K562 (cell line): ENCODE data around the gene PRICKLE3. TPM values are rescaled to one million over a fixed set of nuclear protein-coding genes. Genes with fewer than 3 reads are reported as not detected.

Source experiments
- ATAC-seq: fragments of 200-7000 bp; cut with Tn5 transposase; 3 replicates; pipeline ENCODE4 v1.9.1; 2020; ENCODE audit warnings: moderate library complexity
- Bru-seq: library from RNA; stranded (reverse); fragments of 400-500 nt; gene quantifications from one replicate; lab custom pipeline; 2021; lab: Mats Ljungman, UMichigan
- BruChase-seq, 2 experiments: library from RNA; stranded (reverse); fragments of 400-500 nt; gene quantifications; one replicate each; lab custom pipeline; 2021; lab: Mats Ljungman, UMichigan
- BruUV-seq: library from RNA; stranded (reverse); fragments of 400-500 nt; replicated peaks from 2 replicates; lab custom pipeline; 2021; lab: Mats Ljungman, UMichigan
- CTCF ChIA-PET: fragments of 300-600 bp; formaldehyde crosslinking; extraction: SDS; loops from one replicate; lab custom pipeline; 2021; ENCODE audit warnings: low intra/inter-chr PET ratio; lab: Yijun Ruan, JAX
- POLR2A ChIA-PET: fragments of 300-600, 350-650 bp; sonication (Branson Sonifier 250); formaldehyde crosslinking; extraction: SDS; loops from one replicate; lab custom pipeline; 2021; ENCODE audit warnings: antibody characterized with exemption, inconsistent platforms; lab: Yijun Ruan, JAX
- DNase-seq, 4 experiments: peaks; one replicate each; pipeline versions ENCODE4 v3.0.0 to v3.0.0-alpha.2; 2011 to 2018; ENCODE audit warnings: low spot score in 3 of 4, mixed read lengths in 3 of 4; ENCODE audit errors: extremely low read depth in 1 of 4
- FAIRE-seq: peaks from 2 replicates; lab custom pipeline; 2011; peaks lifted over from hg19 to GRCh38; lab: Jason Lieb, UNC
- H2AFZ ChIP-seq: 2 replicates; pipeline ENCODE4 v1.6.0; 2011; ENCODE audit warnings: low read depth, low read length, control low read depth, inconsistent platforms
- H3K27ac ChIP-seq: fragments of 200-600 bp; 3 replicates; pipeline ENCODE4 v1.8.0; 2011; ENCODE audit warnings: low read depth, mild to moderate bottlenecking, control low read depth, inconsistent platforms, low read length, moderate library complexity, mixed read lengths; ENCODE audit errors: extremely low read depth
- H3K27me3 ChIP-seq, 2 experiments: fragments of 300-600 bp in 1 of 2; 2 replicates in 1 of 2; 3 replicates in 1 of 2; pipeline versions ENCODE4 v1.6.0 to v1.8.0; 2011; ENCODE audit warnings: inconsistent platforms in 2 of 2, low read length in 2 of 2, mild to moderate bottlenecking in 1 of 2, mixed read lengths in 1 of 2, moderate library complexity in 1 of 2; ENCODE audit not compliant: control insufficient read depth in 2 of 2, insufficient read depth in 2 of 2
- H3K36me3 ChIP-seq: fragments of 300-600 bp; 3 replicates; pipeline ENCODE4 v1.8.0; 2011; ENCODE audit warnings: mild to moderate bottlenecking, low read length, inconsistent platforms; ENCODE audit not compliant: control insufficient read depth, insufficient read depth
- H3K4me1 ChIP-seq, 2 experiments: fragments of 200-600 bp in 1 of 2; replicated peaks in 1 of 2; 2 replicates in 1 of 2; 3 replicates in 1 of 2; pipeline versions ENCODE4 v1.5.1 to v1.8.0; 2011; ENCODE audit warnings: inconsistent platforms in 2 of 2, low read length in 2 of 2, mild to moderate bottlenecking in 1 of 2, mixed read lengths in 1 of 2, moderate library complexity in 1 of 2; ENCODE audit not compliant: control insufficient read depth in 2 of 2, insufficient read depth in 2 of 2
- H3K4me2 ChIP-seq: 2 replicates; pipeline ENCODE4 v1.6.1; 2011; ENCODE audit warnings: low read length, control low read depth, inconsistent platforms, mixed read lengths; ENCODE audit not compliant: insufficient read depth
- H3K4me3 ChIP-seq: fragments of 200-600 bp; sonication (generic), shearing (Covaris generic); 2 replicates; pipeline ENCODE4 v1.5.1; 2016; ENCODE audit warnings: control low read depth, inconsistent platforms
- H3K79me2 ChIP-seq: fragments of 200-600 bp; 3 replicates; pipeline ENCODE4 v1.8.0; 2011; ENCODE audit warnings: low read length, inconsistent platforms; ENCODE audit not compliant: control insufficient read depth, insufficient read depth
- H3K9ac ChIP-seq, 2 experiments: 2 replicates each; pipeline versions ENCODE4 v1.6.0 to v1.6.1; 2011; ENCODE audit warnings: low read depth in 2 of 2, low read length in 2 of 2, control low read depth in 1 of 2, inconsistent platforms in 1 of 2, mild to moderate bottlenecking in 1 of 2, mixed read lengths in 1 of 2; ENCODE audit not compliant: insufficient read depth in 1 of 2
- H3K9me1 ChIP-seq: one replicate; pipeline ENCODE4 v1.6.0; 2011; ENCODE audit warnings: inconsistent platforms, mild to moderate bottlenecking, low read length, moderate library complexity; ENCODE audit not compliant: control insufficient read depth, insufficient read depth
- H3K9me3 ChIP-seq: replicated peaks from 2 replicates; pipeline ENCODE4 v1.5.1; 2011; ENCODE audit warnings: low read depth, low read length, inconsistent platforms; ENCODE audit not compliant: control insufficient read depth, insufficient read depth
- H4K20me1 ChIP-seq: replicated peaks from 2 replicates; pipeline ENCODE4 v1.6.1; 2011; ENCODE audit warnings: low read length, inconsistent platforms, mixed read lengths; ENCODE audit not compliant: control insufficient read depth, insufficient read depth
- ARHGAP35 ChIP-seq: fragments of 450-650 bp; IDR thresholded peaks from 2 replicates; pipeline ENCODE4 v1.6.1; 2018; ENCODE audit not compliant: partially characterized antibody
- ATF7 ChIP-seq: fragments of 450-650 bp; IDR thresholded peaks from 2 replicates; pipeline ENCODE4 v1.7.1; 2014; ENCODE audit warnings: mild to moderate bottlenecking, moderate library complexity
- GATAD2A ChIP-seq: fragments of 450-650 bp; IDR thresholded peaks from 2 replicates; pipeline ENCODE4 v1.6.1; 2017
- HDAC1 ChIP-seq, 2 experiments: fragments of 450-650 bp; IDR thresholded peaks; 2 replicates each; pipeline ENCODE4 v1.6.1; 2016 to 2017; ENCODE audit warnings: inconsistent platforms in 1 of 2, mild to moderate bottlenecking in 1 of 2, moderate library complexity in 1 of 2
- NFIX ChIP-seq: fragments of 250-450 bp; sonication (Bioruptor Pico); IDR thresholded peaks from 2 replicates; pipeline ENCODE4 v1.4.0; 2020; ENCODE audit warnings: low read depth, mild to moderate bottlenecking, moderate library complexity
- NKRF ChIP-seq: fragments of 450-650 bp; IDR thresholded peaks from 2 replicates; pipeline ENCODE4 v1.6.1; 2016; ENCODE audit warnings: borderline replicate concordance
- NR2C1 ChIP-seq, 2 experiments: fragments of 450-650 bp; IDR thresholded peaks; 2 replicates each; pipeline ENCODE4 v1.6.1; 2017; ENCODE audit warnings: mild to moderate bottlenecking in 2 of 2, antibody characterized with exemption in 1 of 2, inconsistent platforms in 1 of 2, missing compliant biosample characterization in 1 of 2, missing genetic modification characterization in 1 of 2
- ZNF384 ChIP-seq: IDR thresholded peaks from 2 replicates; pipeline ENCODE4 v1.6.1; 2012; ENCODE audit warnings: low read depth, low read length, improper control_type of control experiment
- WGBS: fragments of 100-300 bp; shearing (Covaris generic); methylation state at CpG from one replicate; pipeline ENCODE4 v1.1.6; 2016; ENCODE audit warnings: low coverage, mixed read lengths; ENCODE audit not compliant: insufficient coverage; ENCODE audit errors: missing lambda C conversion rate; 5-methylcytosine and 5-hydroxymethylcytosine counted together
- in situ Hi-C: fragments of 300-500 bp; cut with MboI; formaldehyde crosslinking; loops from 4 replicates; pipeline ENCODE4 v1.15.0; 2018; ENCODE audit warnings: inconsistent platforms, mixed read lengths
- intact Hi-C: fragments of 100-400 bp; cut with micrococcal nuclease; formaldehyde crosslinking; loops from 2 replicates; pipeline ENCODE4 v1.14.2; 2022
- long read RNA-seq, 3 experiments: library from polyadenylated mRNA in 2 of 3; library from RNA in 1 of 3; unstranded in 2 of 3; stranded (forward) in 1 of 3; transcript quantifications; one replicate each; pipeline ENCODE4 v2.0.0, GENCODE V29; 2019 to 2022
- polyA minus RNA-seq, 3 experiments: library from RNA; depleted of rRNA, polyadenylated mRNA; stranded (reverse); fragments of >200 nt; gene quantifications; 2 replicates each; pipeline ENCODE4 v1.2.3, GENCODE V29; 2011
- polyA plus RNA-seq, 8 experiments: library from polyadenylated mRNA; depleted of rRNA in 4 of 8; stranded (reverse) in 5 of 8; unstranded in 3 of 8; fragments of >200 nt; fragmentation: Nextera tagmentation in 2 of 8; fragmentation: Illumina TruSeq in 1 of 8; extraction: Ambion mirVana in 2 of 8; extraction: Trizol in 1 of 8; gene quantifications; 2 replicates each; pipeline versions ENCODE4 v1.2.1 to v1.2.3, GENCODE V29; 2011 to 2014; ENCODE audit warnings: inconsistent platforms in 1 of 8, missing spikeins in 1 of 8
- total RNA-seq, 7 experiments: library from RNA; depleted of rRNA in 6 of 7; stranded (reverse); fragments of >200 nt in 6 of 7; fragmentation: Illumina TruSeq in 2 of 7; extraction: Trizol in 2 of 7; gene quantifications; 2 replicates each; pipeline versions ENCODE4 v1.2.1 to v1.2.3, GENCODE V29; 2011 to 2021; ENCODE audit warnings: low replicate concordance in 1 of 7
- TF ChIP-seq, protein P1 (sequence below), 2 experiments: fragments of 450-650 bp; conservative IDR thresholded peaks; 2 replicates each; pipeline ENCODE4 v1.6.1; 2017; ENCODE audit warnings: mild to moderate bottlenecking in 2 of 2, moderate library complexity in 2 of 2

Gene PRICKLE3
- total RNA-seq (2011; cell fraction: chromatin; rRNA removed; ENCODE audit: low replicate concordance), result 44.7 and 103 TPM in 2 replicates
- 65.1 and 65.2 TPM in 2 replicates for total RNA-seq (2011; cell fraction: nucleolus; rRNA removed)
- 41.5 and 44.2 TPM in 2 replicates for total RNA-seq (2011; cell fraction: nucleoplasm; rRNA removed)
- total RNA-seq (2014; rRNA removed), result 24.7 and 26.8 TPM in 2 replicates
- total RNA-seq (2014; rRNA removed; fragmentation: Illumina TruSeq; extraction: Trizol), result 6.8 and 8.7 TPM in 2 replicates
- 10.2 and 11.2 TPM in 2 replicates for total RNA-seq (2015; rRNA removed; fragmentation: Illumina TruSeq; extraction: Trizol)
- total RNA-seq (2021), result 43.8 and 44.3 TPM in 2 replicates
- polyA plus RNA-seq (2011; rRNA removed), result 14.0 and 22.0 TPM in 2 replicates
- polyA plus RNA-seq (2011; cell fraction: cytosol; rRNA removed), result 13.3 and 26.4 TPM in 2 replicates
- polyA plus RNA-seq (2011; cell fraction: nucleus; rRNA removed), result 49.4 and 83.5 TPM in 2 replicates
- 28.6 and 29.5 TPM in 2 replicates for polyA plus RNA-seq (2012)
- 19.1 and 19.4 TPM in 2 replicates for polyA plus RNA-seq (2014; fragmentation: Illumina TruSeq; extraction: Trizol)
- polyA plus RNA-seq (2014; fragmentation: Nextera tagmentation; extraction: Ambion mirVana), result 1 to 10 TPM; 1.1 to 1.4 TPM
- 23.7 and 32.8 TPM in 2 replicates for polyA plus RNA-seq (2014; rRNA removed)
- 10.3 and 12.1 TPM in 2 replicates for polyA minus RNA-seq (2011; rRNA and poly(A)+ RNA removed)
- polyA minus RNA-seq (2011; cell fraction: cytosol; rRNA and poly(A)+ RNA removed), result 30.0 and 34.3 TPM in 2 replicates
- 18.0 and 18.3 TPM in 2 replicates for polyA minus RNA-seq (2011; cell fraction: nucleus; rRNA and poly(A)+ RNA removed)
- Bru-seq, nascent RNA, result percentile 78 among the genes with signal in this experiment
- BruChase-seq, experiment 1, labeled RNA remaining after a 2-hour chase, result percentile 70 among the genes with signal in this experiment
- percentile 75 among the genes with signal in this experiment for BruChase-seq, experiment 2, labeled RNA remaining after a 6-hour chase
- long read RNA-seq, experiment 1, transcript PRICKLE3-206 (9 exons, 2,062 nt), result major isoform, 21 of 70 reads
- long read RNA-seq, experiment 1, partial matches to known transcripts, result 12 of 70 reads
- long read RNA-seq, experiment 1, other reads (novel, unspliced or antisense), result 37 of 70 reads
- long read RNA-seq, experiment 2, transcript PRICKLE3-206 (9 exons, 2,062 nt), result major isoform, 26 of 39 reads
- long read RNA-seq, experiment 2, partial matches to known transcripts, result 3 of 39 reads
- long read RNA-seq, experiment 2, other reads (novel, unspliced or antisense), result 8 of 39 reads
- long read RNA-seq, experiment 3, transcript PRICKLE3-206 (9 exons, 2,062 nt), result major isoform, 8 of 15 reads
- long read RNA-seq, experiment 3, partial matches to known transcripts, result 5 of 15 reads
- long read RNA-seq, experiment 3, other reads (novel, unspliced or antisense), result 2 of 15 reads

DNA sequence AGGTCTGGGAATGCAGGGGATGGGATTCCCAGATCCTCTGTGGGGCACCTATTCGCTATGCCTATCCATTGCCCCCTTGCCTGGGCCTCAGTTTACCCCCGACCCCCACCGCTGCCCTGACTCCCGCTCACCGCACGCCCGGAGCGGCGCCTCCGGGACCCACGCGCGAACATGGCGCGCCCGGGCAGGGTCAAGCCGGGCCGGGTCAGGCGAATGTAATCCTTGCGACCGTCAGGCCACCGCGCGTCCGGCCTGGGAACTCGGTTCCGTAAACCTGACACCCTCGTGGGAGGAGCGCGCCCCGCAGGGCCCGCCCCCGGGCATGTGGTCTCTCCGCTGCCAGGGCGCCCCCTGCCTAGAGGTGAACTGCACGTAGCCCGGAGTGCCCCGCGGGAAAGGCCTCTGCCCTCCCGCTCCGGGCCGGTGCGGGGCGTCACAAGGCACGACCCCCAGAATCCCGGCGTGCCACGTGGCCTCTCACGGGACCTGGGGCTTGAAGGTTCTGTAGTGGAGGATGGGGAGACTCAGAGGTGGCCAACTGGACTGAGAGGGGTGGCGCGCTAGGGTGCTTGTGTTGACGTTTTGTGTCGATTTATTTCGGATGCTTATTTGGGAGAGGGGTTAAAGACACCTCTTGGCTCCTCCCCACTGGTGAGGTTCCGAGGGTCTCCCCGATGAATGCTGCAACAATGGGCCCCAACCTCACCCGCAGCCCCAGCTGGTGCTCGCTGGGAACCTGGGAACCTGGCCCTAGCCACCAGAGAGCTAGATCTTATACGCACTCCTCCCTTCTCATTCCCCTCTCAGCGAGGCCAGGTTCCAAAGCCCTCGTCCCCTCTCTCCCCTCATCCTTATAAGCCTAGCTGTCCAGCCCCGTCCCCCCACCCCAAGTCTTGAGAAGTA, at the start of gene PRICKLE3:
PRICKLE3 (minus strand) TSS at position 249 of the 903 bp plus-strand sequence; CDS start at position 173, 76 bp downstream.
- peak; percentile 73 to 88 (median 76) for DNase-seq
- TF ChIP-seq ATF7 (peak; percentile 53), NFIX (CRISPR knock-in tag) (no peak), ARHGAP35 (no peak), NR2C1 (IDR thresholded peaks at IDR 0.05) (no peak), NR2C1 (tag; IDR thresholded peaks at IDR 0.05) (0 out of 2 replicates have a peak, but pooled peaks have one; percentile 48), HDAC1 (IDR thresholded peaks at IDR 0.05) (peak in 1 of 2 experiments; percentile 85; a peak in 2 of 4 replicates), GATAD2A (peak; percentile 75; the same call in 1 of the 2 replicates), ZNF384 (no peak), NKRF (peak; percentile 53; the same call in 1 of the 2 replicates)
- TF ChIP-seq, protein P1, sequence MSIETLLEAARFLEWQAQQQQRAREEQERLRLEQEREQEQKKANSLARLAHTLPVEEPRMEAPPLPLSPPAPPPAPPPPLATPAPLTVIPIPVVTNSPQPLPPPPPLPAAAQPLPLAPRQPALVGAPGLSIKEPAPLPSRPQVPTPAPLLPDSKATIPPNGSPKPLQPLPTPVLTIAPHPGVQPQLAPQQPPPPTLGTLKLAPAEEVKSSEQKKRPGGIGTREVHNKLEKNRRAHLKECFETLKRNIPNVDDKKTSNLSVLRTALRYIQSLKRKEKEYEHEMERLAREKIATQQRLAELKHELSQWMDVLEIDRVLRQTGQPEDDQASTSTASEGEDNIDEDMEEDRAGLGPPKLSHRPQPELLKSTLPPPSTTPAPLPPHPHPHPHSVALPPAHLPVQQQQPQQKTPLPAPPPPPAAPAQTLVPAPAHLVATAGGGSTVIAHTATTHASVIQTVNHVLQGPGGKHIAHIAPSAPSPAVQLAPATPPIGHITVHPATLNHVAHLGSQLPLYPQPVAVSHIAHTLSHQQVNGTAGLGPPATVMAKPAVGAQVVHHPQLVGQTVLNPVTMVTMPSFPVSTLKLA (conservative IDR thresholded peaks at IDR 0.05), result no peak

More for the DNA sequence above, at the start of gene PRICKLE3:
- CTCF ChIA-PET, result no interaction called here
- Histone ChIP-seq H3K4me1 (peaks cover 33 to 48% of the 10 kb centered on the region in 2 experiments), H3K9me3 (no peaks in the 10 kb centered on the region), H3K4me3 (peak within 1 kb of the TSS; percentile 76), H2AFZ (peak within 1 kb of the TSS; percentile 78), H3K27me3 (no peaks in the 10 kb centered on the region), H3K79me2 (peaks cover 43% of the 10 kb centered on the region), H3K4me2 (peak within 1 kb of the TSS; percentile 90), H3K36me3 (peaks cover 22% of the 10 kb centered on the region; the same call in 1 of the 3 replicates), H3K9ac (peak within 1 kb of the TSS; percentile 93 to 97), H3K9me1 (no peaks in the 10 kb centered on the region), H3K27ac (peak within 1 kb of the TSS; percentile 91), H4K20me1 (peaks cover 9% of the 10 kb centered on the region)
- BruUV-seq, result TSS peak; percentile 74
- FAIRE-seq, result no peak
- ATAC-seq, result peak; percentile 55
- intact Hi-C loops, result no loop called here
- 16% methylated on average over 34 of the region's 62 CpGs for WGBS
- POLR2A ChIA-PET, result interaction anchor here (0.6 kb wide), 1 partner anchor 172 kb away, joined by 3 read pairs; no protein-coding TSS in a partner anchor
- in situ Hi-C loops, result no loop called here
